Fibroblast of lung (primary cell): ENCODE measurements around the gene FAM228A.

Experiments used
- EZH2 ChIP-seq: IDR thresholded peaks from 2 replicates; pipeline ENCODE4 v1.5.1; 2012; ENCODE audit warnings: low read length, control low read depth, mild to moderate bottlenecking; ENCODE audit errors: missing control alignments
- TF ChIP-seq, protein P1 (sequence below), 2 donors: IDR thresholded peaks in 1 of 2; conservative IDR thresholded peaks in 1 of 2; 1 replicate in 1 of 2; 2 replicates in 1 of 2; pipeline ENCODE4 v1.5.1; 2011 to 2012; ENCODE audit warnings: low read length in 2 of 2, control low read depth in 1 of 2, inconsistent platforms in 1 of 2, low read depth in 1 of 2, mild to moderate bottlenecking in 1 of 2

DNA sequence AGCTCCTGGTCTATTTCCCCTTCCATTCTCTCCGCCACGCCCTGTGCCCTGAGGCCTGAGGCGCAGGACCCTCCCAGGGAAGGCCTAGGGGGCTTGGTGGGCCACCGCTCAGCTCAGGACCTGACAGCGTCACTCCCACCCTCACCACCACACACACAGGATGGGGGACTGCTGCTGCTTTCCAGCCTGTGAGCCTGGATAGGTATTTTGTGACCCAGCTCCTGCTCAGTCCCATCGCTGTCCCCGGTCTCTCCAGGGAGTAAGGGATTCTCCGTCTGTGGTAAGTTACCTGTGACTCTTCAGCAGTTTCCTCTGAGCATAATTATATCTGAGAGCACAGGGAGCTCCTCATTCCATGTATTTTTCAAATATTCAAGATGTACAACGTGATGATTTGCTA lies 16.3 kb downstream of the FAM228A start:
- TF ChIP-seq, protein P1, sequence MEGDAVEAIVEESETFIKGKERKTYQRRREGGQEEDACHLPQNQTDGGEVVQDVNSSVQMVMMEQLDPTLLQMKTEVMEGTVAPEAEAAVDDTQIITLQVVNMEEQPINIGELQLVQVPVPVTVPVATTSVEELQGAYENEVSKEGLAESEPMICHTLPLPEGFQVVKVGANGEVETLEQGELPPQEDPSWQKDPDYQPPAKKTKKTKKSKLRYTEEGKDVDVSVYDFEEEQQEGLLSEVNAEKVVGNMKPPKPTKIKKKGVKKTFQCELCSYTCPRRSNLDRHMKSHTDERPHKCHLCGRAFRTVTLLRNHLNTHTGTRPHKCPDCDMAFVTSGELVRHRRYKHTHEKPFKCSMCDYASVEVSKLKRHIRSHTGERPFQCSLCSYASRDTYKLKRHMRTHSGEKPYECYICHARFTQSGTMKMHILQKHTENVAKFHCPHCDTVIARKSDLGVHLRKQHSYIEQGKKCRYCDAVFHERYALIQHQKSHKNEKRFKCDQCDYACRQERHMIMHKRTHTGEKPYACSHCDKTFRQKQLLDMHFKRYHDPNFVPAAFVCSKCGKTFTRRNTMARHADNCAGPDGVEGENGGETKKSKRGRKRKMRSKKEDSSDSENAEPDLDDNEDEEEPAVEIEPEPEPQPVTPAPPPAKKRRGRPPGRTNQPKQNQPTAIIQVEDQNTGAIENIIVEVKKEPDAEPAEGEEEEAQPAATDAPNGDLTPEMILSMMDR (conservative IDR thresholded peaks at IDR 0.05 in 1 of 2, IDR thresholded peaks at IDR 0.05 in 1 of 2; ENCODE audit: low read depth in 1 of 2, low read length in 2 of 2) = no peak
- no peak for TF ChIP-seq EZH2
